Measurements from ENCODE around the gene PPP1R26.
"Not testable (repeated sequence)": the region's sequence is repeated elsewhere in the genome, so short reads cannot be mapped to it uniquely, and the experiment has no call there.

PPP1R26 gene

DNA sequence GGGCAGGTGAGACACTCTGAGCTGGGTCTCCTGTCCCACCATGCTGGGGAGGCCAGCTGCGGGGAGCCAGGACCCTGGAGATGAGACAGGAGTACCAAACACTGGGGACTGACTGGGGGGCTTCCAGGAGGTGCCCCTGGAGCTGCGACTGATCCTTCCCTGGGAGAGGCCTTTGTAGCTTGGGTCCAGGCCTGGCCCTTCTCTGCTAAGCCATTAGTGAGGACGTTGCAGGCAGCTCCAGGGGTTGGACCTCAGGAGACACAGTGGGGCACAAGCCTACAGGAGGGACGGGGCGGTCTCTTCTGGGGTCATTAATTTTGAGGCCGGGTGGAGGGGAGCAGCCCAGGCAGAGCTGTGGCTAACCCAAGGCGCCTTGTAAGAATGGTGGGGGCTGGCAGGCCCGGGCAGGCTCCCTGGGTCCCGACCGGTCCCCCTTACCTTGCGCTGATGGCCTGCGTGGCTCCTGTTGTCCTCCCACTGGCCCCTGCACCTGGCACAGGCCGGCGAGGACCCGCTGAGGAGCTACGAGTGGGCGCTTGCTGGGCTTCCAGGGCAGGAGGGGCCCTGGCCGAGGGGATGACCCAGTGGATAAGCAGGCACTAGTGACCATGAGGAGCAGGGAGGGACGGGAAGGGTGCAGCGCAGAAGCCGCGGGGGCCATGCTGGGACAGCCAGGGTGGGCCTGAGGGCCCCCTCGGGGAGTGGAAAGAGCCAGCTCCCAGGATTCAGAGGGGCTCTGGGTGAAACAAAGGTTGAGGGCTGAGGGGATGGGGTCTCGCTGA is 26.0 kb downstream of the PPP1R26 start:
- DNase-seq (ENCODE audit: low spot score), result no peak

DNA sequence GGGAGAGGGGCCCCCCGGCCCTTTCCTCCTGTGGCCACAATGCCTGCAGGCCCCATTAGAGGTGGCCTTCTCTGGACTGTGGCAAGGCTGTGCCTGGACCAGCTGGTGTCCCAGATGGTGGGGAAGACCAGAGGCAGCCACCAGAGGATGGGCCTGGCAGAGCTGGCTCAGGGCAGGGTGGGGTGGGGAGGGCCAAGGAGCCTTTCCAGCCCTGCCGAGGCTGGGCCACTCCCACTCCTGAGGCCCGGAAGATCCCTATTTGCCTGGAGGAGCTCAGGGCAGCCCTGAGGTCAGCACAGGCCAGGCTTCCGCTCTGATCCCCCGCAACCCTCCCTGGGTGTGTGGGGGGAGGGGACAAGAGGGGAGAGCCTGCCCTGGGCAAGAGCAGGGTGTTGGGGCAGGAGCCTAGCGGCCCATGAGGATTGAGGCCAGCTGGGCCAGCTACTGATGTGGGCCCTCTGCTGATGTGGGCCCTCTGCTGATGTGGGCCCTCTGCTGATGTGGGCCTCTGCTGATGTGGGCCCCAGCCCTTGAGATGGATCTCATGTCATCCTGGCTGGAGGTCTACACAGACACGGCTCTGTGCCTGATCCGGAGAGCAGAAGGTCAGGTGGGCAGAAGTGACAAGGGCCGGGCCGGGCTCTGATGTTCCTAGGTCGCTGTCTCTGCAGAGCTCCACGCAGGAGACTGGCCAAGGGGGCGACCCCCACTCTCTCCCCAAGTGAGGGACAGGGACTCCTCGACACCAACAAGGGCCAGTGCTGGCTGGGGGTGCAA is 26.9 kb downstream of the PPP1R26 start:
- peak; percentile 39 for DNase-seq (ENCODE audit: low spot score)

DNA sequence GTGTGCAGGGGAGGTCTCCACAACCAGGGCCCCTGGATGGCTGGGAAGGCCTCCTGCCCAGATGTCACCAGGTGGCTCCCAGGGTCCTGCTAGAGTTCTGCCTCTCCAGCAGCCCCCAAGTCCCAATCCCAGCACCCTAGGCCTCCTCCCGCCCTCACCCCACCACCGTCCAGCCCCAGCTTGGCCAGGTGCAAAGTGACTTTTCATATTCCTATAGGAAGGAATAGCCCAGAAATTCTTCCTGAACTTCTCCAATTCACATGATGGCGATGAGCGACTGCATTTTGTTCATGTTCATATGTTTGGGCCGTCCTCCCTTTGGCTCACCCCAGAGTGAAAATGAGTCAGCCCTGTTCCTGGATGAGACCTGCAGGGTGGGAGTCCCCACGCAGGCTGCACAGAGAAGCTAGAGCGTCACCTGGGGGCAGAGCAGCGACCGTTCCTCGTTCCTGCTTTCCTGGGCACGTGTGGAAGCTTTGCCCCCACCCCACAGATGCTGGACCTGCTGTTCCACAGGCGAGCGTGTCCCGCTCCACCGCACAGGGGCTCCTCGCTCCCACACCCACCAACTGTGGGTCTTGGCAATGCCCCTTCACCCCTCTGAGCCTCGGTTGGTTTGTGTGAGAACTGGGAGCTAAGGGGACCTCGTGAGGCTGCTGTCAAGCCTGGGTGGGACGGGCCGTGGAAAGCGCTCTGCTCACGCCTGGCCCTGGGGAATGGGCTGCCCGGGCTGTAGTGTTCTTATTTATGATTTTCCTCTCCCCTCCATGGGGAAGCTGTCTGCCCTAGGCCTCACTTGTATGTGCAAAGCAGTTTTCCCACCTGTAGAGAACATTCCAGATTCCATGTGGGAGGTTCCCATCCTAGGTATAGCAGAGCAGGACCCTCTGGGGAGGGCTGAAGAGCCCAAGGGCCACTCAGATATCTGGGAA is 27.8 kb downstream of the PPP1R26 start:
- DNase-seq (ENCODE audit: low spot score), result no peak

DNA sequence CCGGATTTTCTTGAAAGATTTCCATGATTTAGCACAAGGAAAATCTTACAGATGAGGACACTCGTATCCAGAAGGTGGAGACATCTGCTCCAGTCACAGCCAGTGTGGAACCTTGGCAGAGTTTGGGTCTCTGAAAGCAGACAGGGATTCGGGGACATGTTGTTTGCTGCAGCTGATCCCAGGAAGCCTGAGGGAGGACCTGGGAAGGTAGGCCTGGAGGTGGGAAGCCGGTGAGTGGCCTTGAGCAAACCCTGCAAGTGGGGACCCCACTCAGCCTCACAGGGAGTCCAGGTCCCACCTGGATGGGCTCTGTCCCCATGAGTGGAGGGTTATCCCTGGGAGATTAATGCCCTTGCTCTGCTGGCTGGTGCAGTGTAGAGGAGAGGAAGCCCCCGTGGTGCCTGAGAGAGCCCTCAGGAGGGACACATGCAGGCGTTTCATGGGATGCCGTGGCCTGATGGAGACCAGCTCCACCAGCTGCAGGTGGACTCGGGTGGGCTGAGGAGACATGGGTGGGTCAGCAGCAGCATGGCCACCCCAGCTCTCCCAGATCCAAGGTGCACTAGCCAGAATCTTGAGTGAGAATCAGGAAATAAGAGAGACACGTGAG is 28.7 kb downstream of the PPP1R26 start:
- DNase-seq (ENCODE audit: low spot score), result no peak

DNA sequence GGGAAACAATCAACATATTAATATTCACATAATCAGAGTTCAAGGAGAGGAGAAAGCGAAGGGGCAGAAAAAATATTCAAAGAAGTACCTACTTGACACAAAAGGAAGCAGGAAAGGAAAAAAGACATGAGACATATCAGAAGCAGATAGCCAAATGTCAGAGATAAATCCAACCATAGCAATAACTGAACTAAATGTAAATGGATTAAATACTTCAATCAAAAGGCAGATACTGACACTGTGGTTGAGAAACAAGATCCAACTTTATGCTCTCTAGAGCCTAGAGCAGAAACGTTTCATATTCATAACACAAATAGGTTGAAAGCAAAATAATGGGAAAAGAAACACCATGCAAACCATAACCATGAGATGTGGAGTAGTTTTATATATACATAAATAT is 29.9 kb downstream of the PPP1R26 start:
- no peak for DNase-seq (ENCODE audit: low spot score)

DNA sequence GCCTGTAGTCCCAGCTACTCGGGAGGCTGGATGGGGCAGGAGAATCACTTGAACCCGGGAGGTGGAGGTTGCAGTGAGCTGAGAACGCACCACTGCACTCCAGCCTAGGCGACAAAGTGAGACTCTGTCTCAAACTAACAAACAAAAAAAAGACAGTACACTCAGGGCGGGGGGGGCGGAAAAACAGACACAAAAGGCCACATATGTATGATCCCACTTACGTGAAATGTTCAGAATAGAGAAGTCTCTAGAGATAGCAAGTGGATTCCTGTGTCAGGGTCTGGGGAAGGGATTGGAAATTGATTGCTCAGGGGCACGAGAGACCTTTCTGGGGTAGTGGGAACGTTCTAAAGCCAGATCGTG is 32.6 kb downstream of the PPP1R26 start:
- no peak for DNase-seq (ENCODE audit: low spot score)

DNA sequence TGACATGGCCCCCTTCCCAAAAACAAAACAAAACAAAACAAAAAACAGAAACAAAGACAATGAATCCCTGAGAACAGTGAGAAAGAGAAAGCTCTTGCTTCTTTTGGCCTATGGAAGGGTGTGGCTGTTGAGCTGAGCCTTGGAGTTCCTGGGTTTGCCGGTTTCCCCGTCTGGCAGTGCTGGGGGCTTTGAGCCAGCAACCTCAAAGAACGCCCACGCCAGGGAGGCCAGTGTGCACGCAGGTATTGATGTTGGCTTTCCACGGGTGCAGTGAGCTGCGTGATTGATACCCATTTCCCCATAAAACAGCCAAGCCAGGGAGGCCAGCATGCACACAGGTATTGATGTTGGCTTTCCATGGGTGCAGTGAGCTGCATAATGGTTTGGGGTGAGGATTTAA is 33.3 kb downstream of the PPP1R26 start:
- no peak for DNase-seq (ENCODE audit: low spot score)

DNA sequence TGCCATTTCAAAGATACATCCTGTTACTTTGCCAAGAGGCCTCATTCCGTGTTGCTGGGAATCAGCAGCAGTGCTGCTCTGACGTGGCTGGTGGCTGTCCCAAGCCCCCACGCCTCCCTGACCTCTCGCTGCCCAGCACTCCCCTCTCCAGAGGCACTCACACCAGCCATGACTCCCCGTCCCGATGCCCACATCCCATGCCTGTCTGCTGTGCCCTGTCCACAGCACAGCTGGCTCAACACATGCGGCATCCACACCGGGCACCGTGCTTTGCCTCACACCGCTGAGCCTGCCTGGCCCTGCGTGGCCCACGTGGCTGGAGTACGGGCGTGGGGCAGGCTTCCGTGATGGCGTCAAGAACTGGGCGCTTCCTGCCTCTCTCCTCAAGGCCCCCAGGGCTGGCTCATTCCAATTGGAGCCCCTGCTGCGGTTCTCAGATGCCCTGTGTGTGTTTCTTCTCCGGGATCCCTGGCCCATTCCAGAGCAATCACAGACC is 33.8 kb downstream of the PPP1R26 start:
- no peak for DNase-seq (ENCODE audit: low spot score)

DNA sequence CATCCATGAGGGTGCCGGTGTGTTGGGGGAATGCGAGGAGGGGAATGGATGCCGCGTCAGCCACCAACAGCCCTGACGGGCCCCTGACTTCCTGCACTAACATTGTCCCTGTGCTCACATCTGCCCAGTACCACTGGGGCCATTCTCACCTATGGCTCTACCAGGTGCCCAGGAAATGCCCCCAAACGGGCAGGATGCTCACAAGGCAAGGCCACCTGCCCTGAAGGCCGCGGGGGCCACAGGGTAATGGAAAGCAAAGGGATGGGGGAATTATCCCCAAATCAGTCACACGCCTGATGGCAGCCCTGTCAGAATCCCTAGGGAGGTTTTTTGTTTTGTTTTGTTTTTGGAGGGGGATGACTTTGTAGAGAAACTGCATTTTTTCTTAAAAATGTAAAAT is 34.3 kb downstream of the PPP1R26 start:
- not testable (repeated sequence) for DNase-seq (ENCODE audit: low spot score)

DNA sequence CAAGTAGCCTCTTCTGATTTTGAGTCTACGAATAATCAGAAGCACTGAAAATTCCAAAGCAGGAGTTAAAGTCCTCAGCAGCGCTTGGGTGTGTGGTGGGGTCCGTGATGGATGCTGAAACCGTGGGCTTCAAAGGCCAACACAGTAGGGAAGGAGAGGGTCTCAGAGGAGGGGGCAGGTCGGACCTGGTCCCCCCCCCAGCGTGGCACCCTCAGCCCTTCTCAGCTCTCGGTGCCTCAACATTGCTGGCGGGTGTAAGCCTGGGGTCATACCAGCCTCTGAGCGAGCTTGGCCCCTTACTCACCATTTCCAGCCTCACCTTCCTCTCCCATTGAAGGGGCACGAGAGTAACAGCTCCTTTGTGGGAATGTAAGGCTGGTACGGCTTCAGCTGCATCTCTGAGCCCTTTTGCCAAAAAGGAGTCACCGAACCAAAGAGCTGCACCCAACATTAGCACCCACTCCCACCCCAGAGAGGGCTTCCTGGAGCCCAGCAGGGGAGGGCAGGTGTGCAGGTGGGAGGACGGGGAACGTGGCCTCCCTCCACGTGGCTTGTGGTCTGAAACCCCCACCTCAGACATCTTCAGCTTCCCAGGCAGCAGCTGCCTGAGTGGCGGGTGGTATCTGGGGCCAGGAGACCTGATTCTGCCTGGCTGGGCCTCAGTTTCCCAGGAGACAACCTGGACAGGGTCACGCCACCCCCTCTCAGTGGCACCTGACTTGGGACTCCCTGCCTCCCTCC is 34.9 kb downstream of the PPP1R26 start:
- DNase-seq (ENCODE audit: low spot score), result no peak

DNA sequence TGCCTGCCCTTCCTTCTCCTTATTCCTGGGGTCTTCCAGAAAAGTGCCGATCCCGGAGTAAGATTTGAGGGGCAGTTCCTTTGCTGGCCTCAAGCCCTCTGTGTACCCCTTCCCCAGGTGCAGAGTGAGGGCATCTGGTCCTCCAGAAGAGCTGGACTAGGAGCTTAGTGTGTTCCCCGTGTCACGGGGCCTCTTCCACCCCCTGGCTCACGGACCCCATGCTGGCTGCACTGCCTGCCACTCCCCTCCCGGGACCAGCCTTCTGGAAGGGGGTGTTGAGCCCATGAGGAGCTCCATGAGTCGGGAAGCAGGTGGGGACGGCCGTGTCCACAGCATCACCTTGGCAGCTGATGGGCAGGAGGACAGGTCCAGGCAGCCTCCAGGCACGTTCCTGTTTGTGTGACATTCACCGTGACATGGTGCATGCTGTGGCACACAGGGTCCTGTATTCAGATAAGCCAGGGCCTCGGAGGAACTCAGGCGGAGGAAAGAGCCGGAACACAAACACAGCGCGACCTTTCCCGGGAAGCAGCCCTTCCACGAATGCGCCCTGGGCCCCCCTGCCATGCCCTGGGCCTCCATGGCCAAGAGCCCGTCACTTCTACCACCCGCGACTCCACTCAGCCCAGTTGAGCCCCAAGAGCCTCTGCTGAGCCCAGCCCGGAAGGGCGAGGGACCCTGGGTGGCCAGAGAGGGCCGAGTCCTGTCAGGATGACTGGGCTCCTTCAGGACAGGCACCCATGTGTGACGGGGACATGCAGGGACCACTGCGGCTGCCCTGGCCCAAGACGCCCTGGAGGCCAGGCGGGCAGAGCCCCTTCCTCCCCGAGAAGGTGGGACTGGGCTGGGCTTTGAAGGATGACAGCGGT is 35.7 kb downstream of the PPP1R26 start:
- no peak for DNase-seq (ENCODE audit: low spot score)

DNA sequence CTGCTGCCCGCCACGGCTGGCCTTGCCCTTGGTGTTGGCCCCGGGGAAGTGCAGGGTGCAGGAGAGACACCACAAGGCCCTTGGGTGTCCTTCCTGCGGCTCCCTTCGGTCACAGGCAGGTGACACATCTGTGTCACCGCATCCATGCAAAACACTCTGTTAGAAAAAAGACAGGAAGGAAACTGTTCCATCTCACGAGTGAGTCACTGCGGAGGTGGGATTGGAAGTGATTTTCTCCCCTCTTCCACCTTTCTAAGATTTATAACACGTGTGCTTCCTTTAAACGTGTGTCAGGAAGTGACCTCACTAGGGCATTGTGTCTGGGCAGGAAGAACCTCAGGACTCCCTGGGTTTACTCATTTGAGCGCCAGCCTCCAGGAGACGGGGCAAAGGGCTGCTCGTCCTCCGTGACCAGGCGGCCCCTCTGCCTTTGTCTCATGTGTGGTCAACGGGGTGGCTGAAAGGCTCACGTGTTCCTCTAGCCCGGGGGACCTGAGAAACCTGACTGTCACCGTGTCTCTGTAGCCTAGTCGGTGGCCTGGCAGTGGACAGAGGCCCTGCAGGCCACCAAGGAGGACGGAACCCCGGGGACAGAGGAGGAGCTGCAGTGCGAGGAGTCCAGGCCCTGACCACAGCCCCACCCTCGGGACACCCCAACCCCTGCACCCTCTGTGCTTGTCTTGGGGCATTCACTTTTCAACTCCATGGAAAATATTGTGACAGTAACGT is 36.7 kb downstream of the PPP1R26 start:
- DNase-seq (ENCODE audit: low spot score), result no peak

DNA sequence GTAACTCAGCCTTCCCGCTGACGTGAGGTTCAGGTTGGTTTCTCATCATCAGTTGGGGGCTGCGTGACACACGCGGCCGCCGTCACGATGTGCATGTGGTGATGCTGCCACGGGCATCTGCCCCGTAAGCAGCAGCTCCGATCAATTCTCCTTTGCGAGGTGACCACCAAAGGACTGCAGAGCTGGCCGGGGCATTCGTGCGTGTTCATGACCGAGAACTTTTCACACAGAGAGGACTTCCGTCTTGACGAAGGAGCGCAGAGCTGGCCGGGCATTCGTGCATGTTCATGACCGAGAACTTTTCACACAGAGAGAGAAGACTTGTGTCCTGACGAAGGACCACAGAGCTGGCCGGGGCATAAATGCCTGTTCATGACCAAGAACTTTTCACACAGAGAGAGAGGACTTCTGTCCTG is 37.8 kb downstream of the PPP1R26 start:
- DNase-seq (ENCODE audit: low spot score), result no peak

DNA sequence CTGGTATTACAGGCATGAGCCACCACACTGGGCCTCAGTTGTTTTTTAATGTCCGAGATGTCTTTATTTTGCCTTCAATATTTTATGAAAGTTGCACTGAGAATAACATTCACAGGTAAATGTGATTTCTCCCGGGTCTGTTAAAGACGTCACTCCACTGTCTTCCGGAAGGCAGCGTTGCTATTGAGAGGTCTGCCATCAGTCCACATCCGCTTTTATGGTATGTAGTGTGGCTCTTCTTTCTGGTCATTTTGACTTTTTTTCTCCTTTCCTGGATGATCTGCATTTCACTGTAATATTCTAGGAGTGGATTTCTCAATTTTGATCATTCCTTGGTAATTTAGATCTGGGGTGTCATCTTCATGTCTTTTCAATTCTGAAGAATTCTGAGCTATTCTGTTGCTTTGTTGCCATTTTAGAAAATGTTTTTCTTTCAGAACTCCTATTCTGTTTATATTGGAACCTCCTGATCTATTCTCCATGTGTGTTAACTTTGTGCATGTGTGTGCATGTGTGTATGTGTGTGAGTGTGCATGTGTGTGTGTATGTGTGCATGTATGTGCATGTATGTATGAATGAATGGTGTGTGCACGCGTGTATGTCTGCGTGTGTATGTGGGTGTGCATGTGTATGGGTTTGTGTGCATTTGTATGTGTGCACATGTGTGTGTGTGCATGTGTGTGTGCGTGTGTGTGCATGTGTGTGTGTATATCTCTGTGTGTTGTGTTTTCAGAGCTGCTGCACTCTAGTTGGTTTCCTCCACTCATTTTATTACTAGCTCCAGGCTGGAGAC is 39.8 kb downstream of the PPP1R26 start:
- no peak for DNase-seq (ENCODE audit: low spot score)

DNA sequence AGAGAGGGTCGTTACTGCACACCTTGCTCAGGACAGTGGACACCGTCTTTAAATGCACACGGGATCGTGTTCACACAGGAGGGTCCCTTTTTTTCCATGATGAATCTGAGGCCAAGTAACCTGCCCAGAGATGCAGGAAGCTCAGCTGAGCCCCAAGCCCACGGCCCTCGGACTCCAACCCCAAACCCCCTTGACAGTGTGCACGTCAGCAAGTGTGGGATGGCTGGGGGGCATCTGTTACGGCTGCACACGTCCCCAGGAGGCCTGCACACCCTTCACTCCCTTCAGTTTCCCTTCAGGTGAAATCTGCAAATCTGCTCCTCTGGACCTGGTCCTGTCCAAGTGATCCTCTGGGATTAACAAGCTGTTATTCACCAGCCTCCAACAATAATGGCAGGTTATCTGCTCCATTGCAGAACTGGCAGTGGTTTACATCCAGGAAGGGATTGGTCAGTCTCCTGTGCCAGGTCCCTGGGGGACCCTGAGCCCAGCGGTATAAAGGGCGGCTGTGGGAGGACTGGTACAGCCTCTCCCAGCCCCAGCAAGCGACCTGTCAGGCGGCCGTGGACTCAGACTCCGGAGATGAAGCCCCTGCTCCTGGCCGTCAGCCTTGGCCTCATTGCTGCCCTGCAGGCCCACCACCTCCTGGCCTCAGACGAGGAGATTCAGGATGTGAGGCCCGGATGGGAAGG is 41.5 kb downstream of the PPP1R26 start, which contains the start of gene LCN1:
Gene LCN1 (plus strand): TSS at position 525 of the 692 bp plus-strand sequence. CDS start 58 bp downstream, at position 583.
- no peak for DNase-seq (ENCODE audit: low spot score)

DNA sequence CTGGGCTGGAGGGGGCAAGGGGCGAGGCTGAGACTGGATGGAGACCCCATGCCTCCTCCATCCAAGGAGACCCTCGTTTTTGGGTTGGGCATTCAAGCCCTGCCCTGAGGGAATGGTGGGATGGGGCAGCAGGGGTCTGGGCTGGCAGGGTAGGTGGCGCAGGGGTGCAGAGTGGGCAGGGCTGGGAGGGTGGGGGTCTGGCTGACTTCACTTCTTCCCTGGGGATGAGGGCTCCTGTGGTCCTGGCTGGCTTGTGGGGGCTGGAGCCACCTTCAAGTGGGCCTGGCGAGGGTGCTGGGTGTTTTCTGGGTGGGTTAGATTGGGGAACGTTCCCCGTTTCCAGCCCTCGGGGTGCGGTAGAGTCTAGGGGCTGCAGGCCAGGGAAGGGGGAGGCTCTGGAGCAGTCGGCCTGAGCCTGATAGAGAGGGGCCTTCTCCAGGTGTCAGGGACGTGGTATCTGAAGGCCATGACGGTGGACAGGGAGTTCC is 42.1 kb downstream of the PPP1R26 start:
- DNase-seq (ENCODE audit: low spot score), result no peak

DNA sequence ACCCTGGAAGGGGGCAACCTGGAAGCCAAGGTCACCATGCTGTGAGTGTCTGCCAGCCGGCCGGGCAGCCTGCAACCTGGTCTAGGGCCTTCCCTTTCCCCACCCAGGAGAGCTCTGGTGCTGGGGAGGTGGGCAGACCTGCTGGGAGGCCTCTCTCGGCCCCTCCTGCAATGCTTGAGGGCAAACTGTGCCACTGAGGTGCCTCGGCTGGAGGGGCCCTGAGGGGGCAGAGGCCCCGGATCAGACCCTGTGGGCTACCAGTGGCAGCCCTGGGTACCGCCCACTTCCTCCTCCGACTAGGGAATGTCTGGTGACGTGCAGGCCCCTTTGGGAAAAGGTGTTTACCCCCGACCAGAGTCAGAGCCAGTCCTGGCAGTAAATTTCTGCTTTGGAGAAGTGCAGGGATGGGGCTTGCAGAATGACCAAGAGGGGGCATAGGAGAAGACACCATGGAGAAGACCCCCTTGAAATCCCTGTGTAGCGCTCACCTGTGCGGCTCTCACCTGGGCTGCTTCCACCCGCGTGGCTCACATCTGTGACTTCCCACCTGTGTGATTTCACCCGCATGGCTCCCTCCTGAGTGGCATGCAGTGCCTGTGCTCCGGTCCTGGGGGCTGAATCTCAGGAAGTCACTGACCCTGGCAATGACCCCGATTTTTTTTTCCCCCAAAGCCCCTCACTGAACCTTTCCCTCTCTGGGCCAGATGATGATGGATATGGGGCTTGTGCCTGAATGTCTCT is 42.7 kb downstream of the PPP1R26 start:
- DNase-seq (ENCODE audit: low spot score), result no peak

Data from AG20443 (cell line).